Measurements from ENCODE around the gene ETS2. TPM values are rescaled to one million over a fixed set of nuclear protein-coding genes. Genes with fewer than 3 reads are reported as not detected.

Gene ETS2
- 23.2 and 49.5 TPM in 2 replicates for total RNA-seq

GRCh38 chr21:38805328-38806152 lies at the start of gene ETS2:
Gene ETS2, plus strand, starts transcription at chr21:38805929. Its CDS starts 4,106 bp downstream, at chr21:38810035.

Data from bladder microvascular endothelial cell (primary cell).